IMR-90 (cell line): ENCODE data around the gene RIOK2. TPM values are rescaled to one million over a fixed set of nuclear protein-coding genes. Genes with fewer than 3 reads are reported as not detected.
"Not testable (repeated sequence)": the region's sequence is repeated elsewhere in the genome, so short reads cannot be mapped to it uniquely, and the experiment has no call there.

Source experiments
- ATAC-seq: fragments of 200-7000 bp; cut with Tn5 transposase; 2 replicates; pipeline ENCODE4 v1.9.1; 2020; ENCODE audit warnings: low read depth, mild to moderate bottlenecking, moderate library complexity
- BruUV-seq: library from RNA; stranded (reverse); fragments of 400-500 nt; replicated peaks from 2 replicates; lab custom pipeline; 2021; lab: Mats Ljungman, UMichigan
- CTCF ChIA-PET: fragments of 300-600 bp; formaldehyde crosslinking; extraction: SDS; loops from one replicate; lab custom pipeline; 2021; ENCODE audit warnings: antibody characterized with exemption; lab: Yijun Ruan, JAX
- POLR2A ChIA-PET: fragments of 300-600 bp; sonication (Branson Sonifier 250); formaldehyde crosslinking; loops from one replicate; lab custom pipeline; 2022; ENCODE audit warnings: antibody characterized with exemption; ENCODE audit not compliant: unreplicated experiment; lab: Charles Lee
- DNase-seq: peaks from one replicate; pipeline ENCODE4 v3.0.0; 2013
- H2AFZ ChIP-seq: replicated peaks from 2 replicates; pipeline ENCODE3; 2013; ENCODE audit warnings: low read length, mild to moderate bottlenecking; ENCODE audit not compliant: poor library complexity
- H2AK5ac ChIP-seq: 2 replicates; pipeline ENCODE4 v1.6.1; 2013; ENCODE audit warnings: low read depth, low read length, inconsistent platforms
- H2AK9ac ChIP-seq: replicated peaks from 2 replicates; pipeline ENCODE3; 2013; ENCODE audit warnings: mild to moderate bottlenecking, low read depth, low read length, moderate library complexity; ENCODE audit not compliant: poor library complexity
- H2BK120ac ChIP-seq: 2 replicates; pipeline ENCODE4 v1.6.1; 2013; ENCODE audit warnings: low read depth, low read length, inconsistent platforms
- H2BK15ac ChIP-seq: 3 replicates; pipeline ENCODE4 v1.6.1; 2013; ENCODE audit warnings: low read depth, low read length, inconsistent platforms
- H2BK20ac ChIP-seq: 2 replicates; pipeline ENCODE4 v1.6.1; 2013; ENCODE audit warnings: low read depth, mild to moderate bottlenecking, inconsistent platforms, low read length, moderate library complexity
- H2BK5ac ChIP-seq: 2 replicates; pipeline ENCODE4 v1.6.1; 2013; ENCODE audit warnings: mild to moderate bottlenecking, low read depth, low read length, inconsistent platforms; ENCODE audit not compliant: poor library complexity, severe bottlenecking
- H3K14ac ChIP-seq: replicated peaks from 2 replicates; pipeline ENCODE4 v1.6.1; 2013; ENCODE audit warnings: low read depth, low read length, inconsistent platforms
- H3K18ac ChIP-seq: 2 replicates; pipeline ENCODE4 v1.6.1; 2013; ENCODE audit warnings: low read depth, low read length, control low read depth
- H3K23ac ChIP-seq: 2 replicates; pipeline ENCODE4 v1.6.1; 2013; ENCODE audit warnings: low read depth, low read length, inconsistent platforms
- H3K27ac ChIP-seq: 2 replicates; pipeline ENCODE4 v1.5.1; 2013; ENCODE audit warnings: mild to moderate bottlenecking, control low read depth, low read length; ENCODE audit not compliant: insufficient read depth
- H3K27me3 ChIP-seq: 2 replicates; pipeline ENCODE4 v1.6.1; 2013; ENCODE audit warnings: low read length; ENCODE audit not compliant: control insufficient read depth, insufficient read depth
- H3K36me3 ChIP-seq: 2 replicates; pipeline ENCODE4 v1.6.1; 2013; ENCODE audit warnings: low read length, mixed read lengths; ENCODE audit not compliant: control insufficient read depth, insufficient read depth
- H3K4ac ChIP-seq: 2 replicates; pipeline ENCODE4 v1.6.1; 2013; ENCODE audit warnings: low read depth, low read length, inconsistent platforms
- H3K4me1 ChIP-seq: 2 replicates; pipeline ENCODE4 v1.6.1; 2013; ENCODE audit warnings: low read length, mixed read lengths; ENCODE audit not compliant: control insufficient read depth, insufficient read depth
- H3K4me2 ChIP-seq: 2 replicates; pipeline ENCODE4 v1.6.1; 2013; ENCODE audit warnings: low read depth, mild to moderate bottlenecking, control low read depth, low read length, moderate library complexity
- H3K4me3 ChIP-seq: 2 replicates; pipeline ENCODE4 v1.5.1; 2013; ENCODE audit warnings: low read depth, mild to moderate bottlenecking, control low read depth, low read length, moderate library complexity; ENCODE audit not compliant: insufficient read depth
- H3K56ac ChIP-seq: 2 replicates; pipeline ENCODE4 v1.6.1; 2013; ENCODE audit warnings: low read length, inconsistent platforms; ENCODE audit not compliant: insufficient read depth; ENCODE audit errors: extremely low read depth
- H3K79me1 ChIP-seq, 2 experiments: 2 replicates each; pipeline ENCODE4 v1.6.1; 2013; ENCODE audit warnings: low read length in 2 of 2, inconsistent platforms in 1 of 2, low read depth in 1 of 2
- H3K9ac ChIP-seq: 2 replicates; pipeline ENCODE4 v1.6.1; 2013; ENCODE audit warnings: low read depth, low read length, control low read depth
- H3K9me1 ChIP-seq: 2 replicates; pipeline ENCODE4 v1.6.1; 2013; ENCODE audit warnings: low read length, inconsistent platforms; ENCODE audit not compliant: insufficient read depth
- H3K9me3 ChIP-seq: 2 replicates; pipeline ENCODE4 v1.6.1; 2013; ENCODE audit warnings: low read length; ENCODE audit not compliant: control insufficient read depth, insufficient read depth
- H4K20me1 ChIP-seq: 2 replicates; pipeline ENCODE4 v1.6.1; 2013; ENCODE audit warnings: low read length, inconsistent platforms; ENCODE audit not compliant: insufficient read depth
- H4K5ac ChIP-seq: 2 replicates; pipeline ENCODE4 v1.6.1; 2013; ENCODE audit warnings: mild to moderate bottlenecking, low read depth, low read length, control low read depth
- H4K8ac ChIP-seq, 2 experiments: 2 replicates each; pipeline ENCODE4 v1.6.1; 2013; ENCODE audit warnings: low read depth in 2 of 2, low read length in 2 of 2, control low read depth in 1 of 2, inconsistent platforms in 1 of 2
- H4K91ac ChIP-seq: 2 replicates; pipeline ENCODE4 v1.6.1; 2013; ENCODE audit warnings: low read depth, low read length, inconsistent platforms; ENCODE audit not compliant: insufficient read depth
- CEBPB ChIP-seq: IDR thresholded peaks from 2 replicates; pipeline ENCODE4 v1.6.1; 2012; ENCODE audit warnings: low read depth, low read length, improper control_type of control experiment
- CHD1 ChIP-seq: IDR thresholded peaks from 2 replicates; pipeline ENCODE4 v1.6.1; 2012; ENCODE audit warnings: low read depth, low read length, improper control_type of control experiment
- WGBS, 2 experiments: methylation state at CpG; one replicate each; pipeline versions ENCODE4 v1.1.5 to v1.1.7; 2013; ENCODE audit warnings: missing lambda C conversion rate in 2 of 2; ENCODE audit not compliant: insufficient read length in 1 of 2; ENCODE audit errors: extremely low coverage in 2 of 2; 5-methylcytosine and 5-hydroxymethylcytosine counted together
- dilution Hi-C: fragments of 300-500 bp; cut with HindIII; formaldehyde crosslinking; loops from one replicate; pipeline ENCODE4 v1.14.3; 2018; ENCODE audit warnings: low sequenced_read_pairs; ENCODE audit not compliant: unreplicated experiment
- in situ Hi-C: fragments of 300-500 bp; cut with MboI; formaldehyde crosslinking; loops from 3 replicates; pipeline ENCODE4 v1.14.3; 2019; ENCODE audit warnings: low sequenced_read_pairs, inconsistent platforms, mixed read lengths
- intact Hi-C: fragments of 100-400 bp; cut with micrococcal nuclease; formaldehyde crosslinking; loops from 2 replicates; pipeline ENCODE4 v1.10.0; 2022
- polyA plus RNA-seq, 3 experiments: library from polyadenylated mRNA; depleted of rRNA; stranded (reverse); fragments of >200 nt; gene quantifications; 2 replicates each; pipeline ENCODE4 v1.2.3, GENCODE V29; 2012; ENCODE audit warnings: low replicate concordance in 1 of 3
- total RNA-seq: library from RNA; depleted of rRNA; stranded (reverse); fragments of >200 nt; gene quantifications from 2 replicates; pipeline ENCODE4 v1.2.3, GENCODE V29; 2012

The RIOK2 gene
- total and polyA plus RNA-seq, 2 of the 4 experiments (the other 2 are of a cell fraction): 10.7 to 17.7 TPM

- Histone ChIP-seq H2AK9ac (no peak overlapping the region), H4K91ac (no peak overlapping the region), H2BK20ac (no peak overlapping the region), H3K9me1 (no peaks in the 10 kb centered on the region; the same call in 1 of the 2 replicates), H3K9me3 (no peaks in the 10 kb centered on the region), H2AFZ (no peak overlapping the region), H4K5ac (no peak overlapping the region; the same call in 1 of the 2 replicates), H3K27ac (no peak overlapping the region), H3K56ac (peak overlapping the region; percentile 45; the same call in 1 of the 2 replicates), H3K14ac (no peak overlapping the region; the same call in 1 of the 2 replicates), H3K9ac (peak overlapping the region; percentile 81; the same call in 1 of the 2 replicates), H3K79me1 (peaks cover 18 to 36% of the 10 kb centered on the region in 2 experiments), H3K4me2 (peak overlapping the region; percentile 93), H2BK120ac (no peak overlapping the region), H3K4ac (no peak overlapping the region; the same call in 1 of the 2 replicates), H3K4me1 (peaks cover 2% of the 10 kb centered on the region; the same call in 1 of the 2 replicates), H2BK5ac (no peak overlapping the region), H2BK15ac (no peak overlapping the region), H3K4me3 (peak overlapping the region; percentile 82), H3K36me3 (peaks cover 12% of the 10 kb centered on the region), H3K27me3 (no peaks in the 10 kb centered on the region), H3K18ac (no peak overlapping the region), H3K23ac (peak overlapping the region; percentile 61), H4K20me1 (no peaks in the 10 kb centered on the region), H4K8ac (0 out of 4 replicates have a peak overlapping the region, but pooled peaks have one; percentile 15 to 81), H2AK5ac (no peak overlapping the region)
- intact Hi-C loops: loop anchor here (2.0 to 5.0 kb wide), 4 partner anchors 350 to 1645 kb away; partner anchors contain the start of gene RGMB
- no peak for ATAC-seq
- 67% methylated on average over 1 of the region's 4 CpGs; no CpG with 5 or more reads in 1 of the 2 experiments for WGBS, 2 experiments
- peak; percentile 80 for TF ChIP-seq CEBPB
- TF ChIP-seq CHD1: no peak
- dilution Hi-C loops: no loop called here
- in situ Hi-C loops: loop anchor here (10.0 kb wide), 1 partner anchor 1593 kb away; the partner anchor contains the start of gene RGMB
- BruUV-seq: no TSS peak
- CTCF ChIA-PET: interaction anchor here (0.6 kb wide), 1 partner anchor 948 kb away, joined by 3 read pairs; no protein-coding TSS in a partner anchor
- POLR2A ChIA-PET: interaction anchor here (0.6 kb wide), 1 partner anchor 833 kb away, joined by 3 read pairs; no protein-coding TSS in a partner anchor
- DNase-seq: peak; percentile 50
Observed at GRCh38 chr5:97181856-97182545, 1.0 kb downstream of the RIOK2 start.

GRCh38 chr5:97179457-97179856 is 3.6 kb downstream of the RIOK2 start:
- H3K9ac ChIP-seq, H2BK20ac ChIP-seq, H4K5ac ChIP-seq, H3K4ac ChIP-seq, DNase-seq, H3K27ac ChIP-seq, H4K20me1 ChIP-seq, H4K91ac ChIP-seq, BruUV-seq, H2BK120ac ChIP-seq, H3K23ac ChIP-seq, ATAC-seq, in situ Hi-C loops, H2AFZ ChIP-seq, H2BK5ac ChIP-seq, H3K18ac ChIP-seq, dilution Hi-C loops, H2BK15ac ChIP-seq, H3K4me2 ChIP-seq, H3K4me3 ChIP-seq, H2AK9ac ChIP-seq, intact Hi-C loops, H3K27me3 ChIP-seq, H3K4me1 ChIP-seq, H4K8ac ChIP-seq, H2AK5ac ChIP-seq, H3K56ac ChIP-seq, H3K9me3 ChIP-seq, H3K14ac ChIP-seq, H3K9me1 ChIP-seq: not testable (repeated sequence)
- CTCF ChIA-PET: interaction anchor here (1.2 kb wide), 1 partner anchor 9 kb away, joined by 3 read pairs; no protein-coding TSS in a partner anchor
- Histone ChIP-seq H3K79me1 (peaks cover 21 to 37% of the 10 kb centered on the region in 2 experiments), H3K36me3 (peaks cover 29% of the 10 kb centered on the region)
- POLR2A ChIA-PET: interaction anchor here (0.6 kb wide), 1 partner anchor 184 kb away, joined by 5 read pairs; no protein-coding TSS in a partner anchor
- WGBS, 2 experiments: no CpG with 5 or more reads among the region's 3 CpGs
